ENCODE measurements around the gene GFPT2. TPM values are rescaled to one million over a fixed set of nuclear protein-coding genes. Genes with fewer than 3 reads are reported as not detected.
A peak's percentile ranks its signal among the peaks of the same experiment; 100 is the strongest.

The GFPT2 gene
- polyA plus RNA-seq, 2 of the 4 experiments (the other 2 are of a cell fraction): 24.4 to 38.0 TPM

GRCh38 chr5:180381851-180382480 lies 28.8 kb upstream of the GFPT2 start:
- H3K27ac ChIP-seq: no peak overlapping the region
- no peaks in the 10 kb centered on the region for H3K9me3 ChIP-seq
- ATAC-seq: no peak
- TF ChIP-seq MAZ (IDR thresholded peaks at IDR 0.05; ENCODE audit: borderline replicate concordance, low read depth, low read length) (no peak), NPAS2 (CRISPR knock-in tag; IDR thresholded peaks at IDR 0.05; ENCODE audit: borderline replicate concordance) (no peak), RAD21 (conservative IDR thresholded peaks at IDR 0.05 in 1 of 2, IDR thresholded peaks at IDR 0.05 in 1 of 2) (no peak), FOXS1 (CRISPR knock-in tag; IDR thresholded peaks at IDR 0.05) (no peak), TFCP2L1 (CRISPR knock-in tag; IDR thresholded peaks at IDR 0.05) (no peak), ESRRA (IDR thresholded peaks at IDR 0.05; ENCODE audit: borderline replicate concordance, low read length) (no peak)
- no peak for FAIRE-seq
- WGBS (ENCODE audit: missing lambda C conversion rate): 82% methylated on average over 13 of the region's 13 CpGs
- no peak overlapping the region for H3K4me2 ChIP-seq
- POLR2A ChIA-PET: no interaction called here
- CTCF ChIA-PET: interaction anchor here (0.9 to 2.3 kb wide), 5 partner anchors 9 to 66 kb away, joined by 3 to 9 read pairs (median 4); no protein-coding TSS in a partner anchor
- no peak for DNase-seq (ENCODE audit: low read depth in 1 of 2, low spot score in 1 of 2)
- H3K4me3 ChIP-seq: no peak overlapping the region
- no peaks in the 10 kb centered on the region for H3K4me1 ChIP-seq

GRCh38 chr5:180381428-180381827 lies 28.3 kb upstream of the GFPT2 start:
- Histone ChIP-seq H3K9me3 (no peaks in the 10 kb centered on the region), H3K4me1 (no peaks in the 10 kb centered on the region), H3K4me2 (no peak overlapping the region), H3K27ac (peak overlapping the region in 1 of 2 experiments; percentile 24; a peak in 1 of 6 replicates), H3K4me3 (no peak overlapping the region)
- POLR2A ChIA-PET: no interaction called here
- FAIRE-seq (no peak), DNase-seq (ENCODE audit: low read depth in 1 of 2, low spot score in 1 of 2) (no peak), ATAC-seq (no peak)
- no peak for TF ChIP-seq CBX2 (IDR thresholded peaks at IDR 0.05; ENCODE audit: borderline replicate concordance, low read depth)
- no peak for TF ChIP-seq PHF8 (IDR thresholded peaks at IDR 0.05; ENCODE audit: borderline replicate concordance, low read depth)
- no peak for TF ChIP-seq MAX (IDR thresholded peaks at IDR 0.05)
- TF ChIP-seq USF2 (IDR thresholded peaks at IDR 0.05): no peak
- no peak for TF ChIP-seq FOSL2 (IDR thresholded peaks at IDR 0.05)
- no peak for TF ChIP-seq FOSL2 (CRISPR knock-in tag; IDR thresholded peaks at IDR 0.05)
- no peak for TF ChIP-seq NPAS2 (CRISPR knock-in tag; IDR thresholded peaks at IDR 0.05; ENCODE audit: borderline replicate concordance)
- no peak for TF ChIP-seq EP300 (IDR thresholded peaks at IDR 0.05)
- no peak for TF ChIP-seq CTCF (IDR thresholded peaks at IDR 0.05)
- TF ChIP-seq ATOH8 (CRISPR knock-in tag; IDR thresholded peaks at IDR 0.05; ENCODE audit: low read depth): no peak
- CTCF ChIA-PET: interaction anchor here (1.0 to 1.4 kb wide), 3 partner anchors 9 to 66 kb away, joined by 3 to 4 read pairs (median 4); no protein-coding TSS in a partner anchor
- 57% methylated on average over 3 of the region's 4 CpGs for WGBS (ENCODE audit: missing lambda C conversion rate)

GRCh38 chr5:180380856-180381255 lies 27.7 kb upstream of the GFPT2 start:
- no peak for TF ChIP-seq KDM1A (IDR thresholded peaks at IDR 0.05; ENCODE audit: low read depth)
- TF ChIP-seq ZC3H11A (IDR thresholded peaks at IDR 0.05): no peak
- TF ChIP-seq CEBPB (IDR thresholded peaks at IDR 0.05): no peak
- no peak for TF ChIP-seq TFCP2L1 (CRISPR knock-in tag; IDR thresholded peaks at IDR 0.05)
- no peak for TF ChIP-seq CBX8 (IDR thresholded peaks at IDR 0.05)
- no peak for TF ChIP-seq SREBF2 (IDR thresholded peaks at IDR 0.05)
- no peak for TF ChIP-seq MAX (IDR thresholded peaks at IDR 0.05)
- no peak for TF ChIP-seq KDM5A (IDR thresholded peaks at IDR 0.05)
- ATAC-seq (no peak), FAIRE-seq (no peak), DNase-seq (ENCODE audit: low read depth in 1 of 2, low spot score in 1 of 2) (no peak)
- Histone ChIP-seq H3K27ac (no peak overlapping the region), H3K4me1 (no peaks in the 10 kb centered on the region), H3K4me2 (no peak overlapping the region), H3K9me3 (no peaks in the 10 kb centered on the region), H3K4me3 (no peak overlapping the region)
- CTCF ChIA-PET: interaction anchor here (1.0 to 1.4 kb wide), 2 partner anchors 10 to 65 kb away, joined by 3 to 4 read pairs; no protein-coding TSS in a partner anchor
- POLR2A ChIA-PET: no interaction called here
- 76% methylated on average over 15 of the region's 15 CpGs for WGBS (ENCODE audit: missing lambda C conversion rate)
